Measurements from ENCODE around the gene CUBN.
A peak's percentile ranks its signal among the peaks of the same experiment; 100 is the strongest.
"Not testable (repeated sequence)": the region's sequence is repeated elsewhere in the genome, so short reads cannot be mapped to it uniquely, and the experiment has no call there.

The CUBN gene

GRCh38 chr10:16867556-16867955, 262.1 kb downstream of the CUBN start:
- DNase-seq (ENCODE audit: low spot score), result peak; percentile 65

DNA sequence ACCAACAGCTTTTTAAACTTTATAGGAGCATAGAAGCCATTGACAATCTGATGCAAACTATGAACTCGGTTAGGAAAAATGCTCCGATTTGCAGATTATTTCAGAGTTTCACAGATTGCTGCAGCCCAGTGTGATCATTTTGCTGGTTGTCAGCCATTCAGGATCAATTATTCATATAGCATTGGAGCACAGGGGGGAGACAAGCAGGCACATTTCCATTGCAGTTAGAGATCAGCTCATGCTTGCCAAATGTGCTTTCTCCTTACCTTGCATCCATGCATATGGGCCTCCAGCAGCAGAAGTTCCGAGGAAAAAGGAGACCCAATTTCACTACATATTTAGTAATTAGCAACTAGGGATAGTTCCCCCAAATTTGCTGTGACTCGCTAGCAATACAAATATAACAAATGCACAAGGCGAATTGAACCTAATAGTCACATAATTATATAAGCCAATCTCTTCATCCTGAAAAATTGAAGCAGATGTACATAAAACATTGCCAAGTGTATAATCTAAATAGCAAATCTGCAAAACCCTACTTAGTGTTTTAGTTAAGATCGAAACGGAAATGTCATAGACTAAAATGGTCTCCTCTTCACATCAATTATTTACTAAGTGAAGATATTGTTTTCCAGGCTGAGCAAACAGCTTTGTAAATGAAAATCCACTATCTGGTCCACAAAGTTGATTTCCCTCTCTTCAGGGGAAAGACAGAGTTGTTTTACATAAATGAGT, 262.9 kb downstream of the CUBN start:
- DNase-seq (ENCODE audit: low spot score), result no peak

DNA sequence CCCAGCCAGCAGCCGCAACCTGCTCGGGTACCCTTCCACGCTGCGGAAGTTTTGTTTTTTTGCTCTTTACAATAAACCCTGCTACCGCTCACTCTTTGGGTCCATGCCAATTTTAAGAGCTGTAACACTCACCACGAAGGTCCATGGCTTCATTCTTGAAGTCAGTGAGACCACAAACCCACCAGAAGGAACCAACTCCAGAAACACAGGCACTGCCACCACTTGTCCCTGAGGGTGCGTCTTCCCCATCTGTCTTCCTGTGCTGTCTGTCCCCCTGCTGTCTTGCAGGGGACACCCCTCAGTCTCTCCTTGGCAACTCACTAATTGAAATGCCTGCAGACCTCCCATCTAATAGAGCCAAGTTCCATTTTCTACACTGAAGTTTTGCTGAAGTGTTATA, 263.8 kb downstream of the CUBN start:
- no peak for DNase-seq (ENCODE audit: low spot score)

GRCh38 chr10:16863766-16864165, 265.8 kb downstream of the CUBN start:
- DNase-seq (ENCODE audit: low spot score), result no peak

DNA sequence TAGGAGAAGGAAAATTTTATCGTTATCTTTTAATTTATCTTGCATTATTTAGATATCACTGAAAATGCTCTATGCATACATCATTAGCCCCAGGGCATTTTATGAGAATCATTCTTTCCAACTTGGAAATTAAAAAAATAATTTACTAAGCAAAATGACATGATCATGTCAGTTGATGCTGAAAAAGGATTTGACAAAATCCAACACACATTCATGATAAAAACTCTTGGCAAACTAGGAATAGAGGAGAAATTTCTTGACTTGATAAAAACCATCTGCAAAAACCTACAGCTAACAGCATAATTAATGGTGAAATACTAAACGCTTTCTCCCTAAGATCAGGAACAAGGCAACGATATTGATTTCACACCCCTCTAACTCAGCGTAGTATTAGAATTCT, 272.2 kb downstream of the CUBN start:
- DNase-seq (ENCODE audit: low spot score), result no peak

GRCh38 chr10:16856567-16856966, 273.0 kb downstream of the CUBN start:
- DNase-seq (ENCODE audit: low spot score), result no peak

DNA sequence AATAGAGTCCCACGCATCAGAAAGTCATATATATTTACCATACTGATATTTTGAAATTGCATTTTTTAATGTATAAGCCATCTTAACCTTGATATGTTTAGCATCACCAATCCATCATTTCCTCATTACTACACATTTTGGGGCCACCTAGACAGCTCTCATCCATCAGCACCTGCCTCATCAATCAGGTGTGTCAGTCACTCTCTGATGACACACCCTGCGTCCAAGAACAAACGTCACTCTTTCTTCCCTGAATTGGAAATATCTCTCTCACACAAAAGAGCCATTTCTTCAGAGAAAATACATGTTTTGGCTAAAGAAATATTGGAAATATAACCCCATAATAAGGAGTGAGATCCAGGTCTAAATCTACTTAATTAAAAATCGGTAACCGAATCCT, 273.5 kb downstream of the CUBN start:
- no peak for DNase-seq (ENCODE audit: low spot score)

GRCh38 chr10:16854623-16855022, 275.0 kb downstream of the CUBN start:
- no peak for DNase-seq (ENCODE audit: low spot score)

- DNase-seq (ENCODE audit: low spot score), result no peak
Measured at GRCh38 chr10:16853809-16854208, 275.8 kb downstream of the CUBN start.

DNA sequence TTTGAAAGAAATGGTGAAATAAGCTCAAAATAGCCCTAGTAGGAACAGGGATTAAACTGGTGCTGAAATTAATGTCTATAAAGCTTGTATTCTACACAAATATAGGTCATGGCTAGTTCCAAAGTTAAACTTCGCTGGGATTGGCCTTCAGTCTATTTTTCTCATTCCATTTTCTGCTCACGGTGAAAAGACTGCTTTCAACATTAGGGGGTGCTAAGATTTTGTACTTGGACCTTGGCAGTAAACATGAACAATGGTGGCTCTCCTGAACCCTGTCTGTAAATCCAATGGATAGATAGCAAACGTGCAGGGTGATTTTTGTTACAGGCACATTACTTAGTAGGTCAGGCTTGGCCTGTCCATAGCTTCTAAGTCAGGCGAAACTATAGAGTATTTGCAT, 276.4 kb downstream of the CUBN start:
- DNase-seq (ENCODE audit: low spot score), result peak; percentile 56

DNA sequence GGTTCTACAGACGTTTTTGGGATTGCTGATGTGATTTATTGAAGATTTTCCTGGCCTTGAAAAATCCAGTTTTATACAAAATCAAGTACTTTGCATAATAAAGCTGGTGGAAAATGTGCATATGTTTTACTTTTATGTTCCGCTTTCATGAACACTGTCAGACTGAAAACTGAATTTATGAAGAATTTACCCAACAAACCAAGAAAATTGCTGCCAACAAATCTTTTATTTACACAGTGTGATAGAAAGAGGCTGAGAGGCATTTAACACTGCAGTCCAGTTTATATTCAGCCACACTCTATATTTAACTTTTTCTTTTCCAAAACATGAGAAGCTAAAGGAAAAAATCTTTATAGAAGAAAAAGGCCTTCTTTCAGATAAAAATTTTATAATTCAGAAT, 277.0 kb downstream of the CUBN start:
- DNase-seq (ENCODE audit: low spot score), result no peak

- no peak for DNase-seq (ENCODE audit: low spot score)
Measured at GRCh38 chr10:16848562-16849154, 281.0 kb downstream of the CUBN start.

DNA sequence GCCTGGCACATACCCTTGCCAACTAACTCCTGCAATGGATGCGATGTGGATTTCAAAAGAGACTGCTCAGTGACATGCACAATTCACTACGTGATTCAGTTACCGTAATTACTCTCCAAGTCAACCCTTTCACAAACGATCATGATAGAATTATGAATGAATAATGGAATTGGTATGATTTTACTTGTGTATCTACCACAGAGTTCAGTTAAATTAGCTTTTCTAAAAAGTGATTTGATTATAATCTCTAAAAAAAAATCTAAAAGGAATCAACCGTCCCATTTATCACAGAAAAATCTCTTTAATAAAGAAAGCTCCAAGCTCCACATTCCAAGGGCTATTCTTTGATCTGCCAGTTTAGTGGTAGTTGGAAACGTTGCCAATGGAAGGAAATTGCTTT, 282.0 kb downstream of the CUBN start:
- no peak for DNase-seq (ENCODE audit: low spot score)

DNA sequence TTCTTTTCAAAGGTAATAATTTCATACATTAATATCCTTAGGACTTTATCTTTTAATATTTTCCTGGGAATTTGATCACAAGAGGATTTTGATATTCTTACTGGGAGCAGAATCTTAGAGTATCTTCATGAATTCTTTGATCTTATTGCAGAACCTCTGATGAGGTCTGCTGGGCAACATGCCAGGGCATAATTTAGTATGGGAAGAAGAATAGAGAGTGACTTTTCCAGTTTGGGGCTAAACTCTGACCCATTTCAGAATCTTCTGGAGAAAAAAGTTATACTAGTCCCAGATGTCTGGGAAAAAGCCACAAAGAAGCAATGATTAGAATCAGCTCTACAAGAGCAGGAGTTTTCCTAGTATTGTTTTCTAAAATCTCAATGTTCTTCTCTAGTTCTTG, 284.4 kb downstream of the CUBN start:
- no peak for DNase-seq (ENCODE audit: low spot score)

DNA sequence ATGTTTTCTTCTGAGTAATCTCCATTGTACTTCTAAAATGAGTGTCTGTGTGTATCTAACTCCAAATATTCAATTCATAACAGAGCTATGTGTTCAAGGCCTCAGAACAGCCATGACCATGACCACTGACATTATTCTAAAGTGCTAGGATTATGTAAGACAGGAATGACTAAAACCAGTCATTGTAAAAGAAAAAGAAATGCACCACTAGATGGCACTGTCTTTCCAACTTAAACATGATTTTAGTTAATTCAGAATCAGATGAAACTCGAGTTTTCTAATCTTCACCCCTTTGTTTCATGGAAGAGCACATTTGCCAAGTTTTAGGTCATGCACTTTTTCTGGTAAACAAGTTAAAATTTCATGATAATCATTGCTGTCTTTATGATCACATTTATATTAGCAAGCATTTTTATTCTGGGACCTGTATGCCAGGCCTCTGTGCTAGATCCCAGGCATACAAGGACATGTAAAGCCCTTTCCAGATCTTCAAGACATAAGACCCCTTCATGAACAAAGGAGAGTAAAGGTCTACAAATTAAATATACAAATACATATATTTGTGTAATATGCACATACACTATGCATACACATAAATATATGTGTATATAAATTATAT, 286.2 kb downstream of the CUBN start:
- DNase-seq (ENCODE audit: low spot score), result no peak

DNA sequence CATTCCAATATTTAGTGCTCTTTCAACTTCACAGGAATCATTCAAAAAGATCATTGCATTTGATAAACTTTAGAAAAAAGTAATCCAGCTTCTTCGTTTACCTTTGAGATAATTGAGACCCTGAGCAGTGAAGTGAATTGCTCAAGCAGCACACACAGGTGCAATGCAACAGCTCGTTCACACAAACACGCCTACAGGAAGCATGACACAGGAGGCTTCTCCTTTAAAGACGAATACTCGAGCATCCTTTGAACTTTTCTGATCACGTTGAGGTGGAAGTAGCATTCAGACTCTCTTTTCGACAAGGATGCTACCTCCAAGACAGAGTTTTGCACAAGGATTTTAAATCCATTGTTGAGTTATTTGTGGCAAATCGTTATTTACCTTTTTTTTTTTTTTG, 294.4 kb downstream of the CUBN start:
- no peak for DNase-seq (ENCODE audit: low spot score)

DNA sequence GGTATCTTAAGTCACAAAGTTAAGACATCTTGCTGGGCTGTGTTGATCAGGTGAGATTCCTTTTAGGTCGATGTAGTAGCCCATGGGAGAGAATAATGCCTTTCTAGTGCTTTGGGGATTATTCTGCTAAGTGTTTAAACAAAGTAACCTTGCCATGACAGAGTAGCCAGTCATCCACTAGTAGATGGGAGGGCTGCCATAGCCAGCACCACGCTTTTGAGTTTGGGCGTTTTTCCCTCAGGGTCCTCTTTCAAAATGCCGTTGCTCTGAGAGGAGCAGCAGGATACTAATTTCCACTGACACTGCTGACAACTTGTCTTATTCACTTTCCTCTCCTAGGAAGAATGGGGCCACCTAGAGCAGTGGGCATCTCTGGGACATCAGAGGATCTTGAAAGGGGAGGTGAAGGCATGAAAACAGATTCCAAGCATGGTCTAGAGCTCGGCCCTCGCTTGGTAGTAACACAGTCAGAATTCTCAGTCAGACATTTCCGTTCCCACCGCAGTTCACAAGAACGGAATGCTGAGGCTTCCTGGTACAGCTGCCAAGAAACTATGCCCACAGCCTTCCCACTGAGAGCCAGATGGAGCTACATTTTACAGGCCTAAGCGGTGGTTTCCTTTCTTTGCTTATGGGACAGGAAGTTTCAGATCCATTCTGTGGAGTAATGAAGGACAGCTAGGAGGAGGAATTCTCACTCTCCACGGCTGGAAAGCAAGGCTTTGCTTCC, 297.1 kb downstream of the CUBN start:
- DNase-seq (ENCODE audit: low spot score), result no peak

GRCh38 chr10:16828701-16829175, 300.9 kb downstream of the CUBN start:
- no peak for DNase-seq (ENCODE audit: low spot score)

DNA sequence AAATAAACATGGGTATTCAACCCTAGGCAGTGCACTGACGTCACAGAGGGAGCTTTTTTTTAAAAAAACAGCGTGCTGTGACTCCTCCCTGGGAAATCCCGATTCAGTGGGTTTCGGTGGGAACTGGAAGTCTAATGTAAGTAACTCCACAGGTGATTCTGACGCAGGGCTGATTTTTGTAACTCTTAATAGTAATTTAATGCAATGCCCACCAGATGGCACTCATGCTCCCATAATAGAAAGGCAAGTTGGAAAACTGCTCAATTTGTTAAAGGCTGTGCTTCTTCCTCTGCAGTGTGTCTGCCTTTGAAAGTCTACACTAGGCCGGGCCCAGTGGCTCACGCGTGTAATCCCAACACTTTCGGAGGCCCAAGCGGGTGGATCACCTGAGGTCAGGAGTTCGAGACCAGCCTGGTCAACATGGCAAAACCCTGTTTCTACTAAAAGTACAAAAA, 301.5 kb downstream of the CUBN start:
- DNase-seq (ENCODE audit: low spot score), result peak; percentile 45

- not testable (repeated sequence) for DNase-seq (ENCODE audit: low spot score)
Measured at GRCh38 chr10:16827474-16827873, 302.1 kb downstream of the CUBN start.

- no peak for DNase-seq (ENCODE audit: low spot score)
Measured at GRCh38 chr10:16822726-16823360, 306.8 kb downstream of the CUBN start.

DNA sequence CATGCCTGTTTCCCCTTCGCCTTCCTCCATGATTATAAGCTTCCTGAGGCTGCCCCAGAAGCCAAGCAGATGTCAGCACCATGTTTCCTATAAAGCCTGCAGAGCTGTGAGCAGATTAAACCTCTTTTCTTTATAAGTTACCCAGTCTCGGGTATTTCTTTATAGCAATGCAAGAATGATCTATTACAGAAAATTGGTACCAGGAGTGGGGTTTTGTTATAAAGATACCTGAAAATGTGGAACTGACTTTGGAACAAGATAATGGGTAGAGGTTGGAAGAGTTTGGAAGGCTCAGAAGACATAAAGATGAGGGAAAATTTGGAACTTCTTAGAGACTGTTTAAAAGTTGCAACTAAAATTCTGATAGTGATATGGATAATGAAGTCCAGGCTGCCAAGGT, 307.6 kb downstream of the CUBN start:
- DNase-seq (ENCODE audit: low spot score), result no peak

Data from COLO829 (cell line).